GM12872 (cell line): ENCODE data around the gene MAPK11.

Source experiments
- CTCF ChIP-seq: IDR thresholded peaks from 3 replicates; pipeline ENCODE4 v1.5.1; 2011; ENCODE audit warnings: low read depth, mild to moderate bottlenecking, low read length, moderate library complexity; ENCODE audit not compliant: insufficient read depth

The MAPK11 gene

GRCh38 chr22:50264104-50264745, 6.0 kb downstream of the MAPK11 start:
- no peak for TF ChIP-seq CTCF

- no peak for TF ChIP-seq CTCF
Observed at GRCh38 chr22:50262973-50263617, 7.1 kb downstream of the MAPK11 start.

- no peak for TF ChIP-seq CTCF
Observed at GRCh38 chr22:50262460-50262911, 7.7 kb downstream of the MAPK11 start.

- no peak for TF ChIP-seq CTCF
Observed at GRCh38 chr22:50261615-50262459, 8.3 kb downstream of the MAPK11 start, which contains the start of gene MAPK12. MAPK12 (minus strand) TSS chr22:50261683; CDS start chr22:50261509, 174 bp downstream.

- no peak for TF ChIP-seq CTCF
Observed at GRCh38 chr22:50260801-50261614, 9.2 kb downstream of the MAPK11 start.

- no peak for TF ChIP-seq CTCF
Observed at GRCh38 chr22:50260434-50260800, 9.8 kb downstream of the MAPK11 start.

- TF ChIP-seq CTCF: no peak
Observed at GRCh38 chr22:50259302-50259701, 10.9 kb downstream of the MAPK11 start.
